RPMI8226 (cell line): ENCODE data around the gene WFDC1.

Experiments
- DNase-seq: peaks from one replicate; pipeline ENCODE4 v3.0.0-alpha.2; 2015

Gene WFDC1

GRCh38 chr16:84357191-84357651 is 62.5 kb downstream of the WFDC1 start:
- DNase-seq, result no peak

- DNase-seq, result no peak
Observed at GRCh38 chr16:84358601-84359295, 64.1 kb downstream of the WFDC1 start.

DNA sequence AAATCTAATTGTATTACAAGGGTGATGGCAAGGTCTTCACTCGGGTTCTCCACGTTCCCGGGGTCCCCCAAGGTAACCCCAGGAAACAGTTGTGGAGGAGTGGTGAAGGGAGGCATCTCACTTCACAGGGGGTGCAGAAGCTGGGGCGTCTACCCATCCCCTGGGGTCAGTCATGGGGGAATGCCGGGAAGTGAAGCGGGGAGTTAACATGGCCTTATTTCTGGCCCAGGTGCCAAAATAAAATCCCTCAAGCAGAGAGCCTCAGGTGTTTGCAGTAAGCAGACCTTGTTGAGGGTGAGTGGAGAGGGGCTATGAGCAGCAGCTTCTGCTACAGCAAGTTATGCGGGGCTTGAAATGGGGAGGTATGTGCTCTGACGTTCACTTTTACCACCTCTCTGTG is 64.6 kb downstream of the WFDC1 start:
- no peak for DNase-seq

DNA sequence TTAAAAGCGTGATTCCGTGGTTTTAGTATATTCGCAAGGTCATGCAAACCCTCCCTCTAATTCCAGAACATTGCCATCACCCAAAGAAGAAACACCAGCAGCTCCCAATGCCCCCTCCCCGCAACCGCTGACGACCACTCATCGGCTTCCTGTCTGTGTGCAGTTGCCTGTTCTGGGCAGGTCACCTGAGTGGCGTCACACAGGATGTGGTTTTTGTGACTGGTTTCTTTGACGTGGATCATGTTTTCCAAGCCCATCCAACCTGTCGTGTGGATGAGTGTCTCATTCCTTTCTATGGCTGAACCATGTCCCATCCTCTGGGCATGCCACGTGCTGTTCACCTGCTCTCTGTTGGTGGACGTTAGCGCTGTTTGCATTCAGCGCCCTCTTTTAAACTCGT is 65.5 kb downstream of the WFDC1 start:
- DNase-seq, result no peak

DNA sequence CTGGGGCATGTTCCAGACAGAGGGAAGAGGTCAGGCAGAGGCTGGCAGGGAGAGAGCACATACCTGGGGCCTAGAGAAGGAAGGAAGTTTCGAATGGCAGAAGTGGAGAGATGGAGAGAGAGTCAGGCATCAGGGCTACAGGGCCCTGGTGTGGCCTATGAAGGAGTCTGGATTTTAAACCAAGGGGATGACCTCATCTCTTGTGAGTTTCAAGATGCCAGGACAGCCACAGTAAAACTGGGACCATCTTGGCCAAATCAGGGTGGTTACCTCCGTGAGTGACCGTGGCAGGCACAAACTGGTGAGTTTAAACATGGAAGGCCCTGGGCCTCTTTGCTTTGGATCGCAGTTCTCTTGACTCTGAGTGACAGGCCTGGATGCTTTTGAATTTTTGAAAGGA is 66.1 kb downstream of the WFDC1 start:
- DNase-seq, result no peak

- no peak for DNase-seq
Observed at GRCh38 chr16:84361546-84361945, 66.9 kb downstream of the WFDC1 start.

DNA sequence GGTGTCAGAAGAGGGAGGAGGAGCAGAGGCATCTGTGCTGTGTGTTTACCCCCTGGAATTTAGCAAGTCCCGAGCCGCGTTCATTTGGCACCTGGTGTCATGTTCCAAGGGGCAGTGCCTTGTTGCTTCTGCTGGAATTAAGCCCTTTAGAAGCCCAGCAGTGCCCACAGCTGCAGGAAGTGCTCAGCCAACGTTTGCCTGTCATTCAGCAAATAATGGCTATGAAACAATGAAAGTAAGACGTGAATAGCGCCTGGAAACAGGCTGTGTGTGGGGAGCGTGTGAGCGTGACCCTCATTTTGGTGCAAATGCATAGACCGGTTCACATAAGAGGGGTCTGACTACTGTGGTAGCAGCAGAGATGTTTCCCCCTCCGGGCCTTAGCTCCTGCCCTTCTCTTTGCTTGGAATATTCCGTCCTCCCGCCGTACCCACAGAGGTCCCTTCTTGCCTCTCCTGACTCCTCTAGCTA is 67.8 kb downstream of the WFDC1 start:
- DNase-seq, result no peak

DNA sequence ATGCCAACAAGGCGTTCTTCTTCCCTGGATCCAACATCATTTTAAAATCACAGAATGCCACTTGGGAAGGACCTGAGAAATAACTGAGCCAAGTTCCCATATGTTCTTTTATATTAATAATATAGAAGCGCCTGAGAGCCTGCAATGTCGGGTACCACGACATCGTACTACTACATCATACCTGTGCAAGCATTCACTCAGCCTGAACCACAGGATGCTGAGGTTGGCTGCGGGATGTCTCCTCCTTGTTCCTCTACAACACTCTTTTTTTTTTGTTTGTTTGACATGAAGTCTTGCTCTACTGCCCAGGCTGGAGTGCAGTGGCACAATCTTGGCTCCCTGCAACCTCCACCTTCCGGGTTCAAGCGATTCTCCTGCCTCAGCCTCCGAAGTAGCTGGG is 71.5 kb downstream of the WFDC1 start:
- no peak for DNase-seq

- DNase-seq, result no peak
Observed at GRCh38 chr16:84367297-84367680, 72.6 kb downstream of the WFDC1 start.

DNA sequence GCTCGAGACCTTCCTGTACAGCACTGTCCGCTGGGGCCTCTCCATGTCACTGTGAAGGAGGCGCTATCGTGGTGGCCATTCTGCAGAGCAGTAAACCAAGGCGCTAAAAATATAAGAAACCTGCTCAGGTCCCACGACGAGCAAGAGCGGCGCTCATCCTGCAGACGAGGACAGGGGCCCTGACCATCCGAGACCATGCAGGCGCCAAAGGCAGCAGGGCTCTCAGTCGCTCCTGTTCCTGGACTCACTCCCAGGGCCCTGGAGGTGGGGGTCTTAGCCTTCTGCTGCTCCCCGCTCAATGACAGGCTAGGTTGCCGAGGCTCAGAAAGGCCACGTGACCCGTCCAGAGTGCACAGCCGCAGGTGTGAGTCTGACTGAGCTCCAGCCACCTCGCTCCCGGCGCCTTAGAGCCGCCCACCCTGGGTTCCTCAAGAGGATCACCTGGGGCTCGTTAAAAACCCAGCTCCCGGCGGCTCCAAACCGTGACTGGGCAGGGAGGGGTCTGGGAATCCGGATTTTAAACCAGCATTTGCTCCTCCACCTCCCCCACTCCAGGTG is 73.2 kb downstream of the WFDC1 start:
- no peak for DNase-seq

GRCh38 chr16:84368308-84368996 is 73.8 kb downstream of the WFDC1 start, which contains the start of gene ATP2C2:
Gene ATP2C2, plus strand, starts transcription at chr16:84368538. Its CDS starts 78 bp downstream, at chr16:84368616.
- DNase-seq, result no peak

DNA sequence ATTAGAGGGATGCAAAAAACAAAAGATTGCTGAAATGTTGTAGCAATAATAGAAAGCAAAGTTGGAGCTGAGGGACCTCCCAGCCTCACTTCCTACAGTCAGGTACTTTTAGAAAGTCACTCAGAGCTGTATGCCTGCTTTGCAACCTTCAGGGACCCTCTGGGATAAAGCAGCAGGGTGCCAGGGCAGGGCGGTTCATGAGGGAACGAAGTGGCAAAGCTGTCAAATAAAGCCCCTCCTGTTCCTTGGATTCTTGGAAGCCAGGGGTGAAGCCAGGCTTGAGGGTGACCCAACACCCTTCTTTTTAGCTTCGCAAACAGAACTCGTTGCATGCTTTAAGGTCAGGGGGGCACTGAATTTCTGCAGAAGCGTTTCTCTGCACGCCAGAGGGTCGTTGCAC is 74.4 kb downstream of the WFDC1 start:
- no peak for DNase-seq

DNA sequence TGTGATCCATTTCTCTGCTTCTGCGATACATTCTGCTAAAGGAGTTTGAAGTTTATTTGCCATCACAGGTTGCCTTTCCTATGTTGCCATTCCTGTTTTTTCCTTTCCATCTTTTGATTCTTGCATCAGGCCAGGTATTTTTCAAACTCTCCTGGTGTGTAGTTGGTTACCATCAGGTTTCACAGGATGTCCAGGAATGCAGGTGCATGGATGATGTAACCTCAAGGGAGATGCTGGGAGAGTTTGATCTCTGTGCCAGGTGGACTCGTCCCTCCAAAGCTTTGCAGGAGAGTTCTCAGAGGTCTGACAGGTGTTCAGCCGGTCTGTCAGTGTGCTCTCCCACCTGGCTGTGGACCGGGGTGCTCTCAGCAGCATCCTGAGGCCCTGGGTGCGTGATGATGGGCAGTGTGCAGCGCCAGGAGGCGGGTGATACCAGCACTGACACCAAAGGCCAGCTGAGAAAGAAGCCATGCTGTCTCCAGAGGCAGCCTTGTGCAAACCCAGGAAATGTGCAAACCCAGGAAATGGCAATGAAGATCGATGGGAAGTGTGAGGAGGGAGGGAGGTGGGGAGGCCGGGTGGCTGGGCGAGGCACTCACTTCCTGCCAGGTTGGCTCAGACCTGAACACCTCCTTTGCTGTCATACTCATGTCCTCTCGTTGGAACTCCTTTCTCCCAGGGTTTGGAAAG is 75.4 kb downstream of the WFDC1 start:
- DNase-seq, result no peak

DNA sequence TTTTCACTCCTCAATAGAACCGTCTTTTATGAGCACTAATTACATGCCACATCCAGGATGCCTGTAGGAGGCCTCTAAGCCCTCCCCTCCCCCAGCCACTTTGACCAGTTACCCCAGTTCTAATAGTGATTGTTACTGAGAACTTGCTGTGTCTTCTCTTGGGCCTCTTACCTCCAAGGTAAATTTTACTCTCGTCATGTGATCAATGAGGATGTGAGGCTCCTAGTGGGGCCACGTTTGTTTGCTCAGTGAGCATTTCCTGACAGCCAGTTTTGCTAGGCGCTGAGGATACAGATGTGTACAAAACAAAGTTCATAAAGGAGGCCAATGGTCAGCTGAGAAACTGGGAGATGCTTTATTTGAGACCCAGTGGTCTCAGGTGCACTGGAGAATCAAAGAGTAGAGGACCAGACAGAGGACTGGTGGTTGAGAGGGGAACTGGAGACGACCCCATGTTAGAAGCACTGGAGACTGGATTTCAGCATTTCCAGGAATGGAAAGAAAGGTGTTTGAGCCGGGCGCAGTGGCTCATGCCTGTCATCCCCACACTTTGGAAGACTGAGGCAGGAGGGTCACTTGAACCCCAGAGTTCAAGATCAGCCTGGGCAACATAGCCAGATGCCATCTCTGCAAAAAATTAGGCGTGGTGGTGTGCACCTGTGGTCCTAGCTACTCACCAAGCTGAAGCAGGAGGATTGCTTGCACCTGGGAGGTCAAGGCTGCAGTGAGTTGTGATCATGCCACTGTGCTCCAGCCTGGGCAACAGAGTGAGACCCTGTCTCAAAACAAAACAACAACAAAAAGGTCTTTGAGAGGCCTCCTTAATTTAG is 76.3 kb downstream of the WFDC1 start:
- no peak for DNase-seq

DNA sequence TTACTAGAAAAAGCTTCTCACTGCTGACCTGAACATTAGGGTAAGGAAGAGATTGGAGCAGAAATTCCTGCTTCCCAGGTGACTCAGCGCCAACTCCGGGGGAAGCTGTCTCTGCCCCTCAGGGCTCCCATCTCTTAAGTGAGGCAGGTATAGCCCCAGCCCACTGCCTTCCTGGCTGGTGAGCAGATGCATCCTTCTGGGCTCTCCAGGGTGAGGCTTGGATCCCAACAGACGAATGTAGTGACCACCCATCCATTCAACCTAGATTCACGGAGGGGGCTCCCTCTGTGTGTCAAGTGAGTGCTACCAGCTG is 76.8 kb downstream of the WFDC1 start:
- DNase-seq, result no peak

DNA sequence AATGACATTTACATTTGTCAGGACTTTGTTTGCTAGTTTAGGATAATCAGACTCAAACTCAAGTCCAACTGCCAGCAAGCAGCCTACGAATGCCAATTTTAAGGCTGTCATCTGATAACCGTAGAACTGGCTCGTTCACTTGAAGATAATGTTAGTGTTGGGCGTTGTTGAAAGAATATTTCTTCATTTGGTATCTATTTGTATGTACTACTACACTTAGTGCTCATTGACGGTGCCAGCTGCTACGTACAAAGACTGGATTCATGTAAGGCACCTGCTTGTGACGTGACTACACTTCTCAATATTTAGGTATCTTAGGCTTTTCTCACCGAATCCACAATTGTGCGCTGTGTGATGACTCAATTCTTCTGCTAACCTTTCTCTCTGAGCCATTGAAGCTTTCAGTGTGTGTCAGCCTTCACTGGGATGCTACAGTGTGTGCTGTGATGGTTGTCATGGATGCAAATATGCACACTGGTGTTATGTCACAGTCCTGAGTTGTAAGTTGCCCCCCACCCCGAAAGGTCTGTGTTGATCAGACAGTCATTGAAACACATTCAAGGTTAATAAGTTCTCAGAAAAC is 79.3 kb downstream of the WFDC1 start:
- no peak for DNase-seq

DNA sequence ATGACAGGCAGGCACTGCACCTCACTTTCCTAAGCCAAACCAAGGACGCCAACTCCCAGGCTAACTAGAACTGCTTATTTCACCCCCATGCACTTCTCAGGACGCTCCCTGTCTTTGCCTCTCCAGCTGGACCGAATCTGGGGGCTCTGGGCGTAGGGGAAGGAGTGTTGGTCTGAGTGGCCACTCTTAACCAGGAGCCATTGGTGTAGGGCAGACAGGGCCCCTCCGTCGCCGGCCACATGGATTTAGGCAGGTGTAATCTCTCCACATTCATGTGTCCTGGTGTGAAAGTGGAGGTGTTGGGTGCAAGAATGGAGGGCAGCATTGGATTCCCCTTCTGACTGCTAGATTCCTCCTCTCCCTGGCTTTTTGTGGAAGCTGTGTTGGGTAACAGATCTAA is 83.4 kb downstream of the WFDC1 start:
- DNase-seq, result no peak

- DNase-seq, result no peak
Observed at GRCh38 chr16:84378567-84378966, 83.9 kb downstream of the WFDC1 start.

GRCh38 chr16:84379008-84379708 is 84.5 kb downstream of the WFDC1 start:
- no peak for DNase-seq
